SK-N-MC (cell line): ENCODE data around the gene ELOVL3.

ENCODE experiments used
- DNase-seq: peaks from one replicate; pipeline ENCODE4 v3.0.0-alpha.2; 2011; ENCODE audit warnings: low read depth, low spot score
- H3K27ac ChIP-seq: fragments of 200-600 bp; sonication (generic); 2 replicates; pipeline ENCODE4 v1.5.1; 2016; ENCODE audit warnings: mixed run types
- H3K36me3 ChIP-seq: fragments of 200-600 bp; sonication (generic); 2 replicates; pipeline ENCODE4 v1.6.1; 2017; ENCODE audit warnings: antibody characterized with exemption, low read length, mixed read lengths; ENCODE audit not compliant: insufficient read depth
- H3K4me3 ChIP-seq: fragments of 200-600 bp; sonication (generic); 2 replicates; pipeline ENCODE4 v1.5.1; 2016
- H3K9ac ChIP-seq: fragments of 200-600 bp; sonication (generic); 2 replicates; pipeline ENCODE4 v1.8.0; 2017; ENCODE audit warnings: mixed run types, mixed read lengths; ENCODE audit not compliant: insufficient read length
- H3K9me3 ChIP-seq: fragments of 200-600 bp; sonication (generic); 2 replicates; pipeline ENCODE4 v1.6.1; 2017; ENCODE audit warnings: low read depth, mild to moderate bottlenecking, antibody characterized with exemption, low read length, moderate library complexity, mixed read lengths
- EZH2 ChIP-seq: fragments of 200-600 bp; sonication (generic); IDR thresholded peaks from one replicate; pipeline ENCODE4 v1.6.1; 2017; ENCODE audit warnings: antibody characterized with exemption
- FOXP2 ChIP-seq: optimal IDR thresholded peaks from 2 replicates; pipeline ENCODE3; 2011; ENCODE audit warnings: mild to moderate bottlenecking, moderate library complexity; ENCODE audit not compliant: insufficient read depth; ENCODE audit errors: extremely low read length, control extremely low read depth
- POLR2AphosphoS5 ChIP-seq: IDR thresholded peaks from 2 replicates; pipeline ENCODE4 v1.6.1; 2012; ENCODE audit warnings: mild to moderate bottlenecking, low read depth, low read length, borderline replicate concordance

Gene ELOVL3

GRCh38 chr10:102275343-102275742 is 49.2 kb downstream of the ELOVL3 start:
- no peaks in the 10 kb centered on the region for H3K36me3 ChIP-seq
- no peak overlapping the region for H3K9ac ChIP-seq
- H3K4me3 ChIP-seq = no peak overlapping the region
- no peak overlapping the region for H3K27ac ChIP-seq
- DNase-seq = no peak
- TF ChIP-seq EZH2 (no peak), FOXP2 (no peak), POLR2AphosphoS5 (no peak)
- no peaks in the 10 kb centered on the region for H3K9me3 ChIP-seq

- no peak for DNase-seq
- H3K4me3 ChIP-seq = no peak overlapping the region
- no peaks in the 10 kb centered on the region for H3K9me3 ChIP-seq
- no peak overlapping the region for H3K9ac ChIP-seq
- H3K27ac ChIP-seq = no peak overlapping the region
- H3K36me3 ChIP-seq = no peaks in the 10 kb centered on the region
- TF ChIP-seq EZH2 = no peak
Observed at GRCh38 chr10:102279104-102279503, 53.0 kb downstream of the ELOVL3 start.
